Hepatocyte (in vitro differentiated cells): ENCODE results near the gene PRMT9.

Experiments
- CTCF ChIP-seq: fragments of 200-600 bp; sonication (generic); IDR thresholded peaks from 2 replicates; pipeline ENCODE4 v1.5.1; 2016; ENCODE audit warnings: antibody characterized with exemption, mild to moderate bottlenecking; ENCODE audit not compliant: poor library complexity
- EZH2 ChIP-seq: fragments of 200-600 bp; sonication (generic); IDR thresholded peaks from 2 replicates; pipeline ENCODE4 v1.6.1; 2016; ENCODE audit warnings: antibody characterized with exemption, mild to moderate bottlenecking, borderline replicate concordance

- no peak for TF ChIP-seq CTCF
- no peak for TF ChIP-seq EZH2
Observed at GRCh38 chr4:147732518-147733235, 48.7 kb upstream of the PRMT9 start.
